Measurements from ENCODE around the gene BLTP3A. TPM values are rescaled to one million over a fixed set of nuclear protein-coding genes. Genes with fewer than 3 reads are reported as not detected.

The BLTP3A gene
- total and polyA plus RNA-seq, 2 of the 8 experiments (the other 6 are each of a cell fraction or from before 2014, with no cell fraction given) = 8.5 to 17.2 TPM

DNA sequence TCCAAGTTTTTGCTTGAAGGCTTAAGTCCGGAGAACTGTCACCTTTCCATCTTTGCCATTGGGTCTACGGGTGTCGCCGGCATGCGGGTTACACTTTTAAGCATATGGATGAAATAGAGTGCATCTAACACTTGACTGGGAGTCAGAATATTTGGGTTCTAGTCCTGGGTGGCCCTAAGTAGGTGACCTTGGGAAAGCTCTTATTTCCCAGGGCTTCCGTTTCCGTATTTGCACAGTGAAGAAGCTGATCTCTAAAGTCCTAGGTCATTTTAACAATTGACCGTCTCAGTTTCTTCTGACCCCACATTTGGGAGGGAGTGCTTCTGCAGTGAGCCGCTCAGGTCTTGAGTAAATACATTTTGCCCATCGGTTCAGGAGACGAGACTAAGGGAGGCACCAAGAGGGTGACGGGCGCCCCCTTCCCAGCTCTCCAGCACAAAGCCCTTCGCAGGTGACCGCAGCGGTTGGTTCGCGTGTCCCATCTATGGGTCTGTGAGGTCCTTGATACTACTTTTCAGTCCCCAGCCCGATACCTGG, 651 bp upstream of the BLTP3A start (continued):
- TF ChIP-seq KDM5A (IDR thresholded peaks at IDR 0.05; ENCODE audit: low read length) (no peak), EZH2 (IDR thresholded peaks at IDR 0.05; ENCODE audit: low read depth, low read length, severe bottlenecking) (peak; percentile 17), SIX5 (IDR thresholded peaks at IDR 0.05; ENCODE audit: low read depth, low read length) (no peak), TAF1 (IDR thresholded peaks at IDR 0.05; ENCODE audit: low read depth, low read length) (peak; percentile 3; the same call in 1 of the 2 replicates), POLR2A (IDR thresholded peaks at IDR 0.05; ENCODE audit: control extremely low read depth in 1 of 2, low read depth in 2 of 2, low read length in 2 of 2) (peak in 1 of 2 experiments; percentile 21; a peak in 1 of 3 replicates), CBX8 (IDR thresholded peaks at IDR 0.05; ENCODE audit: borderline replicate concordance, low read depth, low read length) (no peak), HDAC2 (IDR thresholded peaks at IDR 0.05; ENCODE audit: borderline replicate concordance in 1 of 2, low read depth in 2 of 2, low read length in 2 of 2) (no peak), SP2 (IDR thresholded peaks at IDR 0.05; ENCODE audit: low read length) (no peak), YY1 (IDR thresholded peaks at IDR 0.05; ENCODE audit: low read depth, low read length) (no peak), PHF8 (conservative IDR thresholded peaks at IDR 0.05; ENCODE audit: low read depth, low read length) (no peak), TAF7 (optimal IDR thresholded peaks at IDR 0.05; ENCODE audit: borderline replicate concordance, low read depth, low read length) (no peak), RAD21 (IDR thresholded peaks at IDR 0.05 in 1 of 2, conservative IDR thresholded peaks at IDR 0.05 in 1 of 2; ENCODE audit: low read depth in 2 of 2, low read length in 2 of 2) (peak in 1 of 2 experiments; percentile 2; a peak in 1 of 4 replicates), ZNF274 (IDR thresholded peaks at IDR 0.05; ENCODE audit: borderline replicate concordance, extremely low read depth, low read length) (no peak)
- TF ChIP-seq, protein P1, sequence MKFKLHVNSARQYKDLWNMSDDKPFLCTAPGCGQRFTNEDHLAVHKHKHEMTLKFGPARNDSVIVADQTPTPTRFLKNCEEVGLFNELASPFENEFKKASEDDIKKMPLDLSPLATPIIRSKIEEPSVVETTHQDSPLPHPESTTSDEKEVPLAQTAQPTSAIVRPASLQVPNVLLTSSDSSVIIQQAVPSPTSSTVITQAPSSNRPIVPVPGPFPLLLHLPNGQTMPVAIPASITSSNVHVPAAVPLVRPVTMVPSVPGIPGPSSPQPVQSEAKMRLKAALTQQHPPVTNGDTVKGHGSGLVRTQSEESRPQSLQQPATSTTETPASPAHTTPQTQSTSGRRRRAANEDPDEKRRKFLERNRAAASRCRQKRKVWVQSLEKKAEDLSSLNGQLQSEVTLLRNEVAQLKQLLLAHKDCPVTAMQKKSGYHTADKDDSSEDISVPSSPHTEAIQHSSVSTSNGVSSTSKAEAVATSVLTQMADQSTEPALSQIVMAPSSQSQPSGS (IDR thresholded peaks at IDR 0.05; ENCODE audit: low read length) = no peak
- TF ChIP-seq, protein P2, sequence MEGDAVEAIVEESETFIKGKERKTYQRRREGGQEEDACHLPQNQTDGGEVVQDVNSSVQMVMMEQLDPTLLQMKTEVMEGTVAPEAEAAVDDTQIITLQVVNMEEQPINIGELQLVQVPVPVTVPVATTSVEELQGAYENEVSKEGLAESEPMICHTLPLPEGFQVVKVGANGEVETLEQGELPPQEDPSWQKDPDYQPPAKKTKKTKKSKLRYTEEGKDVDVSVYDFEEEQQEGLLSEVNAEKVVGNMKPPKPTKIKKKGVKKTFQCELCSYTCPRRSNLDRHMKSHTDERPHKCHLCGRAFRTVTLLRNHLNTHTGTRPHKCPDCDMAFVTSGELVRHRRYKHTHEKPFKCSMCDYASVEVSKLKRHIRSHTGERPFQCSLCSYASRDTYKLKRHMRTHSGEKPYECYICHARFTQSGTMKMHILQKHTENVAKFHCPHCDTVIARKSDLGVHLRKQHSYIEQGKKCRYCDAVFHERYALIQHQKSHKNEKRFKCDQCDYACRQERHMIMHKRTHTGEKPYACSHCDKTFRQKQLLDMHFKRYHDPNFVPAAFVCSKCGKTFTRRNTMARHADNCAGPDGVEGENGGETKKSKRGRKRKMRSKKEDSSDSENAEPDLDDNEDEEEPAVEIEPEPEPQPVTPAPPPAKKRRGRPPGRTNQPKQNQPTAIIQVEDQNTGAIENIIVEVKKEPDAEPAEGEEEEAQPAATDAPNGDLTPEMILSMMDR (IDR thresholded peaks at IDR 0.05; ENCODE audit: control extremely low read depth in 1 of 3, insufficient read depth in 1 of 3, low read depth in 1 of 3, low read length in 3 of 3) = peak; percentile 8 to 25 (median 22); a peak in 3 of 4 replicates
- TF ChIP-seq, protein P3, sequence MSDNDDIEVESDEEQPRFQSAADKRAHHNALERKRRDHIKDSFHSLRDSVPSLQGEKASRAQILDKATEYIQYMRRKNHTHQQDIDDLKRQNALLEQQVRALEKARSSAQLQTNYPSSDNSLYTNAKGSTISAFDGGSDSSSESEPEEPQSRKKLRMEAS (IDR thresholded peaks at IDR 0.05) = 0 out of 2 replicates have a peak, but pooled peaks have one; percentile 8

All from H1 (cell line).